ENCODE results near the gene TLL1.

The TLL1 gene

DNA sequence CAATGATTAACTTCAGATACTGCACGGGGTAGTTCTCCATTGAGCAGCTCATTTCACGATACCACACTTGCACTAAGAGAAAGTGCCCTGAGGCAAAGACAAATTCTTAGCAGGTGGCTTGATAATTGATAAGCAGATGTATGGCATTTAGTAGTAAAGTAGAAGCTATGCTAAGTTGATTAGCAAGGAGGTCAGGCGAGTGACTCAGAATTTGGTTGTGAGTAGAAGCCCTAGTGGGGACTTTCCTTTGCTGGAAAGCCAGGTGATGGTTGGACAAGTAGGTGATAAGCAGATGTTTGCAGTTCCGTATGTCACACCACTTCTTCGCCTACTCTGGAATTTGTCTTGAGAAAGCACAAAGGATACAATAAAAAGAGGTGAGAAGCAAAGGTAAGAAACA lies 58.7 kb downstream of the TLL1 start:
- TF ChIP-seq, protein P1, sequence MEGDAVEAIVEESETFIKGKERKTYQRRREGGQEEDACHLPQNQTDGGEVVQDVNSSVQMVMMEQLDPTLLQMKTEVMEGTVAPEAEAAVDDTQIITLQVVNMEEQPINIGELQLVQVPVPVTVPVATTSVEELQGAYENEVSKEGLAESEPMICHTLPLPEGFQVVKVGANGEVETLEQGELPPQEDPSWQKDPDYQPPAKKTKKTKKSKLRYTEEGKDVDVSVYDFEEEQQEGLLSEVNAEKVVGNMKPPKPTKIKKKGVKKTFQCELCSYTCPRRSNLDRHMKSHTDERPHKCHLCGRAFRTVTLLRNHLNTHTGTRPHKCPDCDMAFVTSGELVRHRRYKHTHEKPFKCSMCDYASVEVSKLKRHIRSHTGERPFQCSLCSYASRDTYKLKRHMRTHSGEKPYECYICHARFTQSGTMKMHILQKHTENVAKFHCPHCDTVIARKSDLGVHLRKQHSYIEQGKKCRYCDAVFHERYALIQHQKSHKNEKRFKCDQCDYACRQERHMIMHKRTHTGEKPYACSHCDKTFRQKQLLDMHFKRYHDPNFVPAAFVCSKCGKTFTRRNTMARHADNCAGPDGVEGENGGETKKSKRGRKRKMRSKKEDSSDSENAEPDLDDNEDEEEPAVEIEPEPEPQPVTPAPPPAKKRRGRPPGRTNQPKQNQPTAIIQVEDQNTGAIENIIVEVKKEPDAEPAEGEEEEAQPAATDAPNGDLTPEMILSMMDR (IDR thresholded peaks at IDR 0.05; ENCODE audit: low read depth, low read length, poor library complexity, severe bottlenecking) = no peak
- TF ChIP-seq EZH2phosphoT487 (IDR thresholded peaks at IDR 0.05; ENCODE audit: borderline replicate concordance, low read length) = no peak
- no peak overlapping the region for H3K27ac ChIP-seq (ENCODE audit: low read depth, low read length)
- no peak overlapping the region for H3K4me2 ChIP-seq (ENCODE audit: low read length)

DNA sequence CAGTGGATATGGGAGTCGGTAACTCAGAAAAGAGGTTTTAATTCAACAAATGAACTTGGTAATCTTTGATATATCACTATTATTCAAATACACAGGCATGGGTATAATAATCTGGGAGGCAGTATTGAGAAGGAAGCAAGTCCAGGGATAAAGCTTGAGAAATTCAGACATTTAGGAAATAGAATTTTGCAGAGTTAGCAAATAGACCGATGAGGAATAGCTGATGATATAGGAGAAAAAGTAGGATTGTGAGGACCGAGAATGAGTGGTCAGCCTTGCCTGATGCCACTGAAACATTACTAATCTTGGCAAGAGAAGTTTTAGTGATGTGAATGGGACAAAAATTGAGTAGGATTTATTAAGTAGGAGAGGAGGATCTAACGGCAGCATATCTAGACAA lies 71.9 kb downstream of the TLL1 start:
- Histone ChIP-seq H3K4me3 (ENCODE audit: low read length) (no peak overlapping the region), H3K9me2 (replicated peaks; ENCODE audit: control insufficient read depth, low read length) (no peaks in the 10 kb centered on the region), H3K27me3 (ENCODE audit: control insufficient read depth, low read length) (no peaks in the 10 kb centered on the region), H3F3A (ENCODE audit: control insufficient read depth, insufficient read depth) (no peaks in the 10 kb centered on the region), H3K9me3 (ENCODE audit: control insufficient read depth, insufficient read depth, low read length) (no peaks in the 10 kb centered on the region), H3K4me2 (ENCODE audit: low read length) (no peak overlapping the region), H3K36me3 (ENCODE audit: control insufficient read depth, low read length) (no peaks in the 10 kb centered on the region), H3K79me2 (ENCODE audit: control insufficient read depth, low read length) (no peaks in the 10 kb centered on the region), H3K27ac (ENCODE audit: low read depth, low read length) (no peak overlapping the region), H3K4me1 (ENCODE audit: control insufficient read depth, low read length) (no peaks in the 10 kb centered on the region), H4K20me1 (ENCODE audit: control insufficient read depth, insufficient read depth, low read depth, low read length) (no peaks in the 10 kb centered on the region)
- TF ChIP-seq, protein P1 (IDR thresholded peaks at IDR 0.05; ENCODE audit: low read depth, low read length, poor library complexity, severe bottlenecking) = no peak
- TF ChIP-seq EZH2phosphoT487 (IDR thresholded peaks at IDR 0.05; ENCODE audit: borderline replicate concordance, low read length) = no peak

More for the DNA sequence above, 58.7 kb downstream of the TLL1 start:
- no peaks in the 10 kb centered on the region for H3K9me3 ChIP-seq (ENCODE audit: control insufficient read depth, insufficient read depth, low read length)
- H4K20me1 ChIP-seq (ENCODE audit: control insufficient read depth, insufficient read depth, low read depth, low read length) = no peaks in the 10 kb centered on the region
- H3K36me3 ChIP-seq (ENCODE audit: control insufficient read depth, low read length) = no peaks in the 10 kb centered on the region
- no peaks in the 10 kb centered on the region for H3F3A ChIP-seq (ENCODE audit: control insufficient read depth, insufficient read depth)
- no peak overlapping the region for H3K4me3 ChIP-seq (ENCODE audit: low read length)
- no peaks in the 10 kb centered on the region for H3K79me2 ChIP-seq (ENCODE audit: control insufficient read depth, low read length)
- no peaks in the 10 kb centered on the region for H3K27me3 ChIP-seq (ENCODE audit: control insufficient read depth, low read length)
- no peaks in the 10 kb centered on the region for H3K9me2 ChIP-seq (replicated peaks; ENCODE audit: control insufficient read depth, low read length)
- H3K4me1 ChIP-seq (ENCODE audit: control insufficient read depth, low read length) = no peaks in the 10 kb centered on the region

DNA sequence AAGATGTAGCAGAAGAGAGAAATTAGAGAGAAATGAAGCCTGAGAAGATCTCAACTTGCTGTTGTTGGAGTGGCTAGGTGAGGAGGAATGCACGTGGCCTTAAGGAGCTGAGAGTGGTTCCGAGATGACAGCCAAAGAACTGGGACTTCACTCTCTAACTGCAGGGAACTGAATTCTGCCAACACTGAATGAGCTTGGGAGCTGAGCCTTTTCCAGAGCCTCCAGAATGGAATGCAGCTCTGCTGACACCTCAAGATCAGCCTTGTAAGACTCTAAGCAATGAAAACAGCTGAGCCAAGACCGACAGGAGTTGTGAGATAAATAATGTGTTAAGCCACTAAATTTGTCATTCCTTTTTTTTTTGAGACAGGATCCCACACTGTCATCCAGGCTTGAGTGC lies 73.0 kb downstream of the TLL1 start:
- Histone ChIP-seq H3F3A (ENCODE audit: control insufficient read depth, insufficient read depth) (no peaks in the 10 kb centered on the region), H3K36me3 (ENCODE audit: control insufficient read depth, low read length) (no peaks in the 10 kb centered on the region), H3K27ac (ENCODE audit: low read depth, low read length) (no peak overlapping the region), H3K79me2 (ENCODE audit: control insufficient read depth, low read length) (no peaks in the 10 kb centered on the region), H3K4me3 (ENCODE audit: low read length) (no peak overlapping the region), H3K4me1 (ENCODE audit: control insufficient read depth, low read length) (no peaks in the 10 kb centered on the region), H3K9me2 (replicated peaks; ENCODE audit: control insufficient read depth, low read length) (no peaks in the 10 kb centered on the region), H3K4me2 (ENCODE audit: low read length) (no peak overlapping the region), H3K9me3 (ENCODE audit: control insufficient read depth, insufficient read depth, low read length) (no peaks in the 10 kb centered on the region), H3K27me3 (ENCODE audit: control insufficient read depth, low read length) (no peaks in the 10 kb centered on the region), H4K20me1 (ENCODE audit: control insufficient read depth, insufficient read depth, low read depth, low read length) (no peaks in the 10 kb centered on the region)
- no peak for TF ChIP-seq EZH2phosphoT487 (IDR thresholded peaks at IDR 0.05; ENCODE audit: borderline replicate concordance, low read length)
- TF ChIP-seq, protein P1 (IDR thresholded peaks at IDR 0.05; ENCODE audit: low read depth, low read length, poor library complexity, severe bottlenecking) = no peak

DNA sequence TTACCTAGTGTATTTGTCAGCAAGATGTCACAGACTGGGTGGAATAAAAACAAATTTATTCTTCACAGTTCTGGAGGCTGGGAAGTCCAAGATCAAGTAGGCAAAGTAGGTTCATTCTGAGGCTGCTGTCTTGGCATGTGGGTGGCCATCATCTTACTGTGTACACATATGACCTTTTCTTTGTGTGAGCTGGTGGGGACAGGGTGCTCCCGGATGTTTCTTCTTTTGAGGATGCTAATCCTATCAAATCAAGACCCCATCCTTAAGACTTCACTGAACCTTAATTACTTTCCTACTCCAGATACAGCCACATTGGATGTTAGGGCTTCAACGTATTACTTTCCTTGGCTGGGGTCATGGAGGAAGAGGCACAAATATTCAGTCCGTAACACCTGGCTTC lies 74.0 kb downstream of the TLL1 start:
- TF ChIP-seq EZH2phosphoT487 (IDR thresholded peaks at IDR 0.05; ENCODE audit: borderline replicate concordance, low read length) = no peak
- TF ChIP-seq, protein P1 (IDR thresholded peaks at IDR 0.05; ENCODE audit: low read depth, low read length, poor library complexity, severe bottlenecking) = no peak
- Histone ChIP-seq H3K79me2 (ENCODE audit: control insufficient read depth, low read length) (no peaks in the 10 kb centered on the region), H3K9me2 (replicated peaks; ENCODE audit: control insufficient read depth, low read length) (no peaks in the 10 kb centered on the region), H3K27me3 (ENCODE audit: control insufficient read depth, low read length) (no peaks in the 10 kb centered on the region), H3K36me3 (ENCODE audit: control insufficient read depth, low read length) (no peaks in the 10 kb centered on the region), H3F3A (ENCODE audit: control insufficient read depth, insufficient read depth) (no peaks in the 10 kb centered on the region), H3K4me2 (ENCODE audit: low read length) (no peak overlapping the region), H3K9me3 (ENCODE audit: control insufficient read depth, insufficient read depth, low read length) (no peaks in the 10 kb centered on the region), H4K20me1 (ENCODE audit: control insufficient read depth, insufficient read depth, low read depth, low read length) (no peaks in the 10 kb centered on the region), H3K27ac (ENCODE audit: low read depth, low read length) (no peak overlapping the region), H3K4me1 (ENCODE audit: control insufficient read depth, low read length) (no peaks in the 10 kb centered on the region), H3K4me3 (ENCODE audit: low read length) (no peak overlapping the region)
